T-cell (primary cell): ENCODE measurements around the gene RAB40B. TPM values are rescaled to one million over a fixed set of nuclear protein-coding genes. Genes with fewer than 3 reads are reported as not detected.

ENCODE experiments used
- ATAC-seq, 4 experiments: fragments of 200-7000 bp in 3 of 4; fragments of 150-1000 bp in 1 of 4; cut with Tn5 transposase; replicated peaks in 1 of 4; 1 replicate in 3 of 4; 2 replicates in 1 of 4; pipeline ENCODE4 v1.10.0; 2021; ENCODE audit warnings: moderate library complexity in 3 of 4, mild to moderate bottlenecking in 2 of 4, moderate number of reproducible peaks in 1 of 4
- CTCF ChIA-PET, 2 donors: fragments of 300-600 bp; sonication (Branson Sonifier 250); formaldehyde crosslinking; loops; one replicate each; lab custom pipeline; 2022; ENCODE audit warnings: antibody characterized with exemption in 2 of 2; lab: Charles Lee
- POLR2A ChIA-PET, 2 donors: fragments of 300-600 bp; sonication (Branson Sonifier 250); formaldehyde crosslinking; loops; one replicate each; lab custom pipeline; 2022; ENCODE audit warnings: antibody characterized with exemption in 2 of 2; lab: Charles Lee
- DNase-seq, 35 experiments: peaks; one replicate each; pipeline versions ENCODE4 v3.0.0 to v3.0.0-alpha.2; 2013 to 2023
- H3K27ac ChIP-seq: one replicate; pipeline ENCODE4 v1.5.1; 2013; ENCODE audit warnings: low read length
- H3K27me3 ChIP-seq, 2 experiments: replicated peaks in 1 of 2; 1 replicate in 1 of 2; 2 replicates in 1 of 2; pipeline versions ENCODE4 v1.6.1 to v1.7.0; 2013; ENCODE audit warnings: low read length in 1 of 2, mixed read lengths in 1 of 2; ENCODE audit not compliant: control insufficient read depth in 2 of 2, insufficient read depth in 2 of 2; ENCODE audit errors: extremely low read depth in 1 of 2
- H3K36me3 ChIP-seq, 2 donors: 1 replicate in 1 of 2; 2 replicates in 1 of 2; pipeline versions ENCODE4 v1.6.1 to v1.7.0; 2013; ENCODE audit warnings: low read length in 1 of 2; ENCODE audit not compliant: control insufficient read depth in 2 of 2, insufficient read depth in 1 of 2; ENCODE audit errors: extremely low read depth in 1 of 2
- H3K4me1 ChIP-seq, 2 experiments: 1 replicate in 1 of 2; 2 replicates in 1 of 2; pipeline versions ENCODE4 v1.6.1 to v1.7.0; 2013; ENCODE audit warnings: low read length in 2 of 2, mixed read lengths in 1 of 2; ENCODE audit not compliant: insufficient read depth in 2 of 2, control insufficient read depth in 1 of 2; ENCODE audit errors: extremely low read depth in 1 of 2
- H3K4me3 ChIP-seq, 2 donors: 1 replicate in 1 of 2; 2 replicates in 1 of 2; pipeline versions ENCODE4 v1.5.1 to v1.7.0; 2013; ENCODE audit warnings: mild to moderate bottlenecking in 2 of 2, low read length in 1 of 2, moderate library complexity in 1 of 2; ENCODE audit not compliant: control insufficient read depth in 1 of 2; ENCODE audit errors: extremely low read depth in 1 of 2
- H3K9me3 ChIP-seq: 2 replicates; pipeline ENCODE4 v1.7.0; 2013
- H3K27ac Mint-ChIP-seq, 2 donors: one replicate each; pipeline ENCODE4 v1.8.0; 2020 to 2021; ENCODE audit warnings: mild to moderate bottlenecking in 2 of 2, mixed read lengths in 2 of 2
- H3K27me3 Mint-ChIP-seq, 2 donors: one replicate each; pipeline ENCODE4 v1.8.0; 2021 to 2022; ENCODE audit warnings: mixed read lengths in 2 of 2
- H3K36me3 Mint-ChIP-seq: one replicate; pipeline ENCODE4 v1.8.0; 2021; ENCODE audit warnings: mixed read lengths
- H3K4me1 Mint-ChIP-seq, 3 donors: one replicate each; pipeline ENCODE4 v1.8.0; 2020 to 2022; ENCODE audit warnings: mixed read lengths in 3 of 3, mild to moderate bottlenecking in 1 of 3
- H3K4me3 Mint-ChIP-seq, 3 donors: one replicate each; pipeline ENCODE4 v1.8.0; 2020 to 2022; ENCODE audit warnings: mild to moderate bottlenecking in 3 of 3, mixed read lengths in 3 of 3, moderate library complexity in 3 of 3
- H3K9me3 Mint-ChIP-seq, 3 donors: one replicate each; pipeline ENCODE4 v1.8.0; 2020 to 2022; ENCODE audit warnings: mixed read lengths in 3 of 3
- WGBS: methylation state at CpG from one replicate; pipeline ENCODE4 v1.1.5; 2013; ENCODE audit warnings: missing lambda C conversion rate; ENCODE audit not compliant: insufficient coverage; 5-methylcytosine and 5-hydroxymethylcytosine counted together
- total RNA-seq, 35 experiments: library from RNA in 6 of 35; stranded (reverse) in 6 of 35; fragments of 120-200 nt in 1 of 35; gene quantifications; one replicate each; pipeline versions ENCODE4 v1.2.1 to v1.2.4 and lab custom pipeline; 2013 to 2026

Gene RAB40B
- total RNA-seq, 5 donors from 2014 or later (not counting 1 experiment from before 2014, with no cell fraction given), result 4.4 to 8.7 (median 7.1) TPM

DNA sequence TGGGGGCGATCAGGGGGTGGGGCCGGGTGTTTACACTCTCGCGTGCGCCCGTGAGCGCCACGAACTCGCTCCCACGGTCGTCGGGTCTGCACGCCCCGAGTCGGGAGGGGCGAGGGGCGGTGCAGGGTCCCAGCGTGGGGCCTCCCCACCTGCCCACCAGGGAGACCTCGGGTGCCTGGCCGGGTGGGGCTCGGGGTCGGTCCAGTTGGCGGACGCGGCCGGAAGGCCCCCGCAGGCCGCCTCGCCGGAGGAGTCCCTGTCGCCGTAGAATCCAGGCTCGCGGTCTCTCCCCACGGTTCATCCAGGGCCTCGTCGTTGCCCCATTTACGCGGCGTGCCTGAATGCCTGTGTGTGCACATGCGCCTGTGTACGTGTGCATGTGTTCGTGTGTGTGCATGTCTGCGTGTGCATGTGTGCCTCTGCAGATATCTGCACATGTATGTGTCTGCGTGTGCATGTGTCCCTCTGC, 510 bp upstream of the RAB40B start:
- H3K4me1 ChIP-seq, result peaks cover 4 to 21% of the 10 kb centered on the region in 2 experiments
- H3K36me3 Mint-ChIP-seq, result peaks cover 7% of the 10 kb centered on the region
- 8% methylated on average over 44 of the region's 45 CpGs for WGBS
- ChIA-PET CTCF (no interaction called here), POLR2A (interaction anchor here in 1 of 2 donors (0.7 kb wide), 1 partner anchor 17 kb away, joined by 3 read pairs; no protein-coding TSS in a partner anchor)
- peak overlapping the region; percentile 16 to 43 for H3K27ac Mint-ChIP-seq
- H3K4me3 ChIP-seq, result peak overlapping the region; percentile 46 to 69
- H3K4me1 Mint-ChIP-seq, result peaks cover 8 to 15% (median 8%) of the 10 kb centered on the region in 3 donors
- DNase-seq, result peak in 1 of 35 experiments; percentile 8
- peak in 1 of 4 experiments; percentile 2 for ATAC-seq
- H3K4me3 Mint-ChIP-seq, result peak overlapping the region; percentile 76 to 89 (median 79)
- H3K9me3 Mint-ChIP-seq, result peaks cover 5 to 8% (median 6%) of the 10 kb centered on the region in 3 donors
- no peak overlapping the region for H3K27ac ChIP-seq
- H3K36me3 ChIP-seq, result no peaks in the 10 kb centered on the region
- peaks cover 0 to 17% of the 10 kb centered on the region in 2 experiments for H3K27me3 ChIP-seq
- no peaks in the 10 kb centered on the region for H3K27me3 Mint-ChIP-seq
- H3K9me3 ChIP-seq, result no peaks in the 10 kb centered on the region

DNA sequence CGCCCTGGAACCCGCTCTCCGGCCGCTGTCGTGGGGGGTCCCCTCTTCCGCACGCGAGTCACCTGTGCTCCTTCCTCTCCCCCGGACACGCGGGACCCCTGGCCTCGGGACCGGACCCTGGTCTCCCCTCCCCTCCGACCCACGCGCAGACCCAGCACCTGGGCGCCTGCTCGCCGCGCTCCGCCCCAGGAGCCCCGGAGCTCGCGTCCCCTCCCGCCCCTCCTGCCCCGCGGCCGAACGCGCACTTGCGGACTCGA, 762 bp downstream of the RAB40B start:
- Histone ChIP-seq H3K4me1 (peaks cover 4 to 21% of the 10 kb centered on the region in 2 experiments), H3K4me3 (peak overlapping the region; percentile 15 to 27), H3K27me3 (peaks cover 0 to 17% of the 10 kb centered on the region in 2 experiments), H3K27ac (no peak overlapping the region), H3K9me3 (no peaks in the 10 kb centered on the region), H3K36me3 (no peaks in the 10 kb centered on the region)
- Mint-ChIP-seq H3K27me3 (no peaks in the 10 kb centered on the region), H3K9me3 (peaks cover 5 to 8% (median 6%) of the 10 kb centered on the region in 3 donors), H3K27ac (no peak overlapping the region), H3K4me3 (peak overlapping the region; percentile 59 to 79 (median 63)), H3K36me3 (peaks cover 7% of the 10 kb centered on the region), H3K4me1 (peaks cover 8 to 15% (median 8%) of the 10 kb centered on the region in 3 donors)
- DNase-seq, result no peak
- CTCF ChIA-PET, result no interaction called here
- 1% methylated on average over 32 of the region's 32 CpGs for WGBS
- ATAC-seq, result no peak
- POLR2A ChIA-PET, result no interaction called here

DNA sequence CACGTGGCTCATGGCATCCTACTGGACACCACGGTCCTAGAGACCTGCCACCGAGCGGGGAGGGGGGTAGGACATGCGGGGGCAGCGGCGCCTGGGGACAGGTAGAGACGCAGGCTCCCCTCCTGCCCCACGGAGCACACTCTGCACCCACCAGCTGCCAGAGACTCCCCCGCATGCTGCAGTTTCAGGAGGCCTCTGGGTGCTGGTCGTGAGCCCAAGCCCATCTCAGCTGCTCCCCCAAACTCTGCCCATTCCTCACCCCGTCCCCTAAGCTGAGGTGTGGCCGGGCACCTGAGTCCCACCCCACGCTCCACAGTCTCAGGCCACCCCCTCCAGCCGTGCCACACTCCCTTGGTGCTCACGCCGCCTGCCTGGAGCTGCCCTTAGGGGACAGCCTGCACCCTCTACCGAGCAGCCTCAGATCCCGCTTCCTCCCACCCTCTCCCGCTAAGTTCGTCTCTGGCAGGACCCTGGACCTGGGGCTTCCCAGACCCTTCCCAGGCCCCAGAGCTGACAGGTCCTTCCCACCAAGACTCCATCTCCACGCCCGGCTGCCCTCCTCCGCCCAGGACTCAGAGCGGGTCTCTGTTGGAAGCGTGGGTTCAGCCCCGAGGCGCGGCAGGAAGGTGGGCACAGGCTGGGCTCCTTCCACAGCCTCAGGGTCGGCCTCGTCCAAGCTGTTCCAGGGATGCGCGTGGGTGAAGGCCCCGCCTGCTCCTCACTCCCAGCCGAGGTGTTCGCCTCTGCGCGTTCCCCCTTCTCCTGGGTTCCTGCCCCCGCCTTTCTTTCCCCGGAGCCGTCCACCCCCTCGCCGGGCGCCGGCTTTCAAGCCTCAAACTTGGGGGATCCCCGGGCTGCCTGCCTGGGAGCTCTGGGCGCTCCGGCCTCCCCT, 1.3 kb downstream of the RAB40B start:
- Histone ChIP-seq H3K4me1 (peaks cover 4 to 21% of the 10 kb centered on the region in 2 experiments), H3K9me3 (no peaks in the 10 kb centered on the region), H3K36me3 (no peaks in the 10 kb centered on the region), H3K27me3 (peaks cover 0 to 17% of the 10 kb centered on the region in 2 experiments), H3K27ac (no peak overlapping the region), H3K4me3 (peak overlapping the region; percentile 15 to 27)
- Mint-ChIP-seq H3K27me3 (no peaks in the 10 kb centered on the region), H3K4me1 (peaks cover 8 to 15% (median 8%) of the 10 kb centered on the region in 3 donors), H3K27ac (no peak overlapping the region), H3K4me3 (peak overlapping the region; percentile 59 to 79 (median 63)), H3K36me3 (peaks cover 7% of the 10 kb centered on the region), H3K9me3 (peaks cover 5 to 8% (median 6%) of the 10 kb centered on the region in 3 donors)
- ATAC-seq (no peak), DNase-seq (peak in 4 of 35 experiments; percentile 8 to 38 (median 18))
- POLR2A ChIA-PET, result no interaction called here
- CTCF ChIA-PET, result interaction anchor here in 1 of 2 donors (0.6 kb wide), 1 partner anchor 82 kb away, joined by 3 read pairs; no protein-coding TSS in a partner anchor
- WGBS, result 44% methylated on average over 43 of the region's 48 CpGs

GRCh38 chr17:82696259-82696658, 2.2 kb downstream of the RAB40B start:
- no peak for DNase-seq
- H3K4me3 ChIP-seq, result no peak overlapping the region
- POLR2A ChIA-PET, result interaction anchor here in 1 of 2 donors (0.6 kb wide), 1 partner anchor 152 kb away, joined by 3 read pairs; no protein-coding TSS in a partner anchor
- no peaks in the 10 kb centered on the region for H3K36me3 ChIP-seq
- Mint-ChIP-seq H3K27ac (no peak overlapping the region), H3K36me3 (peaks cover 7% of the 10 kb centered on the region), H3K27me3 (no peaks in the 10 kb centered on the region), H3K9me3 (peaks cover 5 to 8% (median 6%) of the 10 kb centered on the region in 3 donors), H3K4me3 (peak overlapping the region in 2 of 3 donors; percentile 28 to 34), H3K4me1 (peaks cover 8 to 15% (median 8%) of the 10 kb centered on the region in 3 donors)
- no peak overlapping the region for H3K27ac ChIP-seq
- no peak for ATAC-seq
- H3K27me3 ChIP-seq, result peaks cover 0 to 17% of the 10 kb centered on the region in 2 experiments
- H3K4me1 ChIP-seq, result peaks cover 4 to 21% of the 10 kb centered on the region in 2 experiments
- no peaks in the 10 kb centered on the region for H3K9me3 ChIP-seq
- 93% methylated on average over 11 of the region's 17 CpGs for WGBS
- CTCF ChIA-PET, result interaction anchor here in 1 of 2 donors (0.6 kb wide), 1 partner anchor 83 kb away, joined by 3 read pairs; no protein-coding TSS in a partner anchor

DNA sequence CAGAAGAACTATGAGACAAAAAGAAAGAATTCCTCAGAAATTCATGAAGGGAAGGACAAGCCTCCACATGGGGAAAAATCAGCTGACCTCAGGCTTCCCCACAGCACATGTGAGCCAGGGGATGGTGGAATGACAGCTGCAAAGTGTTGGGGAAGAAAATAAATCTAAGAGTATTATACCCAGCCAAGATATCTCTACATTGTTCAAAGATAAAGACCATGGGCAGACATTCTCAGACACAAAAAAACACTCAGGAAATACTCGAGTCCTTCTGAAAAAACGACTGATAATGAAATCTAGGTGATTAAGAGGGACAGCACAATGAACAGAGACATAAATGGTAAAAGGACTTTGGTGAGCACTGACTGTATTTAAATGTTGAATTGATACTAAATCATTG, 3.9 kb downstream of the RAB40B start:
- Mint-ChIP-seq H3K4me3 (no peak overlapping the region), H3K27me3 (no peaks in the 10 kb centered on the region), H3K9me3 (peaks cover 5 to 8% (median 6%) of the 10 kb centered on the region in 3 donors), H3K27ac (no peak overlapping the region), H3K4me1 (peaks cover 6 to 13% (median 7%) of the 10 kb centered on the region in 3 donors), H3K36me3 (peaks cover 12% of the 10 kb centered on the region)
- DNase-seq (no peak), ATAC-seq (no peak)
- Histone ChIP-seq H3K4me1 (peaks cover 4 to 20% of the 10 kb centered on the region in 2 experiments), H3K4me3 (no peak overlapping the region), H3K36me3 (no peaks in the 10 kb centered on the region), H3K27ac (no peak overlapping the region), H3K27me3 (peaks cover 0 to 17% of the 10 kb centered on the region in 2 experiments), H3K9me3 (no peaks in the 10 kb centered on the region)
- ChIA-PET POLR2A (no interaction called here), CTCF (no interaction called here)
- WGBS, result no CpG with 5 or more reads among the region's 2 CpGs

DNA sequence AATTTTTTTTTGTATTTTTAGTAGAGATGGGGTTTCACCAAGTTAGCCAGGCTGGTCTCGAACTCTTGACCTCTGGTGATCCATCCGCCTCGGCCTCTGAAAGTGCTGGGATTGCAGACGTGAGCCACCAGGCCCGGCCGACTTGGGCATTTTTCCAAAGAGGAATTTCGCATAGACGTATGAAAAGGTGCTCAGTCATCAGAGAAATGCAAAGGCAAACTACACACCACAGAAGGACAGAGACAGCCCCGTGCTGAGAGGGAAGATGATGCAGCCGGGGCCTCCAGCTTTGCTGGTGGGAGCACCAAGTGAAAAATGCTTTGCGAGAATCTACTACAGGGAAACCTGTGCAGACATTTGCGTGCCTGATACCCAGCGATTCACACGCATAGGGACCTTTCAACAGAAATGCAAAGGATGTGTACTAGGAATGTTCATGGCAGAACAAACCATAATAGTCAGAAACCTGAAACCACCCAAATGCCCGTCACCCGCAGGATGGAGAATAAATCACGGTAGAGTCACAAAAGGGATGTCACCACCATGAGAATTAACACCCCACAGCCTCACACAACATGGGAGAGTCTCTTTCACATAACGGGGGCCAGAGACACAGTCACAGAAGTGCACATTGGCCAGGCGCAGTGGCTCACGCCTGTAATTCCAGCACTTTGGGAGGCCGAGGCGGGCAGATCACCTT, 5.2 kb downstream of the RAB40B start:
- H3K4me3 Mint-ChIP-seq, result no peak overlapping the region
- Histone ChIP-seq H3K4me3 (no peak overlapping the region), H3K27me3 (peaks cover 0 to 17% of the 10 kb centered on the region in 2 experiments), H3K36me3 (no peaks in the 10 kb centered on the region), H3K9me3 (no peaks in the 10 kb centered on the region), H3K27ac (no peak overlapping the region), H3K4me1 (peaks cover 0 to 12% of the 10 kb centered on the region in 2 experiments)
- ChIA-PET POLR2A (no interaction called here), CTCF (no interaction called here)
- ATAC-seq (no peak), DNase-seq (no peak)
- no peaks in the 10 kb centered on the region for H3K27me3 Mint-ChIP-seq
- peaks cover 5 to 8% (median 6%) of the 10 kb centered on the region in 3 donors for H3K9me3 Mint-ChIP-seq
- H3K4me1 Mint-ChIP-seq, result peaks cover 0 to 5% (median 3%) of the 10 kb centered on the region in 3 donors
- WGBS, result 95% methylated on average over 8 of the region's 22 CpGs
- peaks cover 12% of the 10 kb centered on the region for H3K36me3 Mint-ChIP-seq
- no peak overlapping the region for H3K27ac Mint-ChIP-seq
